A549 treated with Hydrocortisone at 1 μM for 4 hours (cell line): ENCODE measurements around the gene FADS3. TPM values are rescaled to one million over a fixed set of nuclear protein-coding genes. Genes with fewer than 3 reads are reported as not detected.

Experiments
- total RNA-seq: library from RNA; stranded (reverse); fragments of 200-300 nt; extraction: Qiagen RNA extraction; gene quantifications from 5 replicates; pipeline ENCODE4 v1.2.3, GENCODE V29; 2022

FADS3 gene, protein sequence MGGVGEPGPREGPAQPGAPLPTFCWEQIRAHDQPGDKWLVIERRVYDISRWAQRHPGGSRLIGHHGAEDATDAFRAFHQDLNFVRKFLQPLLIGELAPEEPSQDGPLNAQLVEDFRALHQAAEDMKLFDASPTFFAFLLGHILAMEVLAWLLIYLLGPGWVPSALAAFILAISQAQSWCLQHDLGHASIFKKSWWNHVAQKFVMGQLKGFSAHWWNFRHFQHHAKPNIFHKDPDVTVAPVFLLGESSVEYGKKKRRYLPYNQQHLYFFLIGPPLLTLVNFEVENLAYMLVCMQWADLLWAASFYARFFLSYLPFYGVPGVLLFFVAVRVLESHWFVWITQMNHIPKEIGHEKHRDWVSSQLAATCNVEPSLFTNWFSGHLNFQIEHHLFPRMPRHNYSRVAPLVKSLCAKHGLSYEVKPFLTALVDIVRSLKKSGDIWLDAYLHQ
- 61.6 to 86.5 TPM (median 77.7 TPM) in 5 replicates for total RNA-seq

GRCh38 chr11:61891331-61892084 lies at the start of gene FADS3:
FADS3 (minus strand) TSS chr11:61891545; CDS start chr11:61891381, 164 bp downstream.

DNA sequence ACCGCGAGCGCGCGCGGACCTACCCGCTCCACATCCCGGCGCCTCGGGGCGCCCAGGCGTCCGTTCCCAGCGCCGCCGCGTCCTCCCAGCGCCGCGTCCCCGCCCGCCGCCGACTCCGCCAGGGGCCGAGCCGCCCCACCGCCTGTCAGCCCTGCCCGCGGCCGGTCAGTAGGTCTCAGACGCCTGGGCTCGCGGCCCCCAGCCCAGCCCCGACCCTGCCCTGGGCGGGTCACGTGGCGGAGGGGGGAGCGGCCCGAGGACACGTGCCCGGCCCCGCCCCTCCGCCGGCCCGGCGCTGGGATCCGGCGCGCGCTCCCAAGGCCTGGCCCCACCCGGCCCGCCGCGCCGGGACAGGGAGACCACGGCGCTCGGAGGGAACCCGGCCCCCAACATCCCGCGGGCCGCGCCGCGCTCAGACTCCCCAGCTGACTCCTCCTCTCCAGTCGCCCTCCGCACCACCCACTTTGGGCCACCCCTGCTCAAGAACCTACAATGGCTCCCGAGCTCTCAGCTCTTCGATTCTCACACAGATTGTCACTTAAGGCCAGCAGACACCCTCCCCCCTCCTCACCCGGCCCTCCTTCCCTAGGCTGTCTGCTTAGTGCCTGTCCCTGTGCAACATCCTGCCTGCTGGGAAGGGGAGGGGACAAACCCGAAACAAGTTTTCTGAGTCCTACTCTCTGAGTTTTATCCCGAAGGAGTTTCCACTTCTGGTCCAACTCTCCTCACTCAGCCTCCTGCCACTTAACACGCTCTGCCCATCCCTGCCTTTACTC lies 26.2 kb upstream of the FADS3 start, which contains the start of gene RAB3IL1:
TSS of gene RAB3IL1 (minus strand) at position 233 of the 776 bp plus-strand sequence. CDS start at position 34, 199 bp downstream.

GRCh38 chr11:61827571-61828378 lies 63.6 kb downstream of the FADS3 start, which contains the start of gene FADS2:
FADS2 (plus strand) TSS chr11:61828300; CDS start chr11:61828391, 91 bp downstream.

Other genes with a start within 250 kb of the FADS3 start
- gene DAGLA, start 211.2 kb downstream of the FADS3 start, total RNA-seq: 5.7 to 6.8 TPM (median 6.6 TPM) in 5 replicates
- 15.3 to 19.7 TPM (median 18.3 TPM) in 5 replicates for gene MYRF, start 138.9 kb downstream of the FADS3 start, total RNA-seq
- gene TMEM258, start 98.9 kb downstream of the FADS3 start, total RNA-seq: 209 to 240 TPM (median 219 TPM) in 5 replicates
- gene FEN1, start 98.6 kb downstream of the FADS3 start, total RNA-seq: 90.8 to 107 TPM (median 97.3 TPM) in 5 replicates
- gene FADS1, start 74.5 kb downstream of the FADS3 start, total RNA-seq: 174 to 247 TPM (median 208 TPM) in 5 replicates
- 342 to 446 TPM (median 392 TPM) in 5 replicates for gene FADS2, start 63.2 kb downstream of the FADS3 start, total RNA-seq
- 18.8 to 23.1 TPM (median 20.6 TPM) in 5 replicates for gene RAB3IL1, start 26.0 kb upstream of the FADS3 start, total RNA-seq
- 1.2 to 5.9 TPM (median 3.7 TPM) in 5 replicates for gene BEST1, start 58.8 kb upstream of the FADS3 start, total RNA-seq
- gene FTH1, start 76.1 kb upstream of the FADS3 start, total RNA-seq: 9,226 to 19,933 TPM (median 18,540 TPM) in 5 replicates
- 42.2 to 56.6 TPM (median 52.6 TPM) in 5 replicates for gene INCENP, start 232.5 kb upstream of the FADS3 start, total RNA-seq